SK-N-MC (cell line): Measurements from ENCODE around the gene MYH16.
"Not testable (repeated sequence)": the region's sequence is repeated elsewhere in the genome, so short reads cannot be mapped to it uniquely, and the experiment has no call there.

Experiments
- DNase-seq: peaks from one replicate; pipeline ENCODE4 v3.0.0-alpha.2; 2011; ENCODE audit warnings: low read depth, low spot score
- H3K27ac ChIP-seq: fragments of 200-600 bp; sonication (generic); 2 replicates; pipeline ENCODE4 v1.5.1; 2016; ENCODE audit warnings: mixed run types
- H3K36me3 ChIP-seq: fragments of 200-600 bp; sonication (generic); 2 replicates; pipeline ENCODE4 v1.6.1; 2017; ENCODE audit warnings: antibody characterized with exemption, low read length, mixed read lengths; ENCODE audit not compliant: insufficient read depth
- H3K4me3 ChIP-seq: fragments of 200-600 bp; sonication (generic); 2 replicates; pipeline ENCODE4 v1.5.1; 2016
- H3K9ac ChIP-seq: fragments of 200-600 bp; sonication (generic); 2 replicates; pipeline ENCODE4 v1.8.0; 2017; ENCODE audit warnings: mixed run types, mixed read lengths; ENCODE audit not compliant: insufficient read length
- H3K9me3 ChIP-seq: fragments of 200-600 bp; sonication (generic); 2 replicates; pipeline ENCODE4 v1.6.1; 2017; ENCODE audit warnings: low read depth, mild to moderate bottlenecking, antibody characterized with exemption, low read length, moderate library complexity, mixed read lengths
- EZH2 ChIP-seq: fragments of 200-600 bp; sonication (generic); IDR thresholded peaks from one replicate; pipeline ENCODE4 v1.6.1; 2017; ENCODE audit warnings: antibody characterized with exemption
- FOXP2 ChIP-seq: optimal IDR thresholded peaks from 2 replicates; pipeline ENCODE3; 2011; ENCODE audit warnings: mild to moderate bottlenecking, moderate library complexity; ENCODE audit not compliant: insufficient read depth; ENCODE audit errors: extremely low read length, control extremely low read depth
- POLR2AphosphoS5 ChIP-seq: IDR thresholded peaks from 2 replicates; pipeline ENCODE4 v1.6.1; 2012; ENCODE audit warnings: mild to moderate bottlenecking, low read depth, low read length, borderline replicate concordance

MYH16 gene

GRCh38 chr7:99324559-99324958, 51.9 kb downstream of the MYH16 start:
- no peak for TF ChIP-seq POLR2AphosphoS5
- TF ChIP-seq FOXP2: no peak
- TF ChIP-seq EZH2: no peak
- no peak overlapping the region for H3K9ac ChIP-seq
- no peak for DNase-seq
- H3K4me3 ChIP-seq: peak overlapping the region; percentile 95
- peaks cover 6% of the 10 kb centered on the region for H3K36me3 ChIP-seq
- no peak overlapping the region for H3K27ac ChIP-seq
- H3K9me3 ChIP-seq: no peaks in the 10 kb centered on the region

GRCh38 chr7:99325001-99325493, 52.4 kb downstream of the MYH16 start:
- Histone ChIP-seq H3K9ac (peak overlapping the region; percentile 91), H3K9me3 (no peaks in the 10 kb centered on the region), H3K4me3 (peak overlapping the region; percentile 95), H3K27ac (peak overlapping the region; percentile 76; the same call in 1 of the 2 replicates), H3K36me3 (peaks cover 6% of the 10 kb centered on the region)
- DNase-seq: no peak
- TF ChIP-seq EZH2 (no peak), POLR2AphosphoS5 (no peak), FOXP2 (no peak)

GRCh38 chr7:99325592-99326407, 53.2 kb downstream of the MYH16 start, which contains the start of gene ARPC1A:
TSS of gene ARPC1A (plus strand) at chr7:99325898. CDS start at chr7:99333354, 7,456 bp downstream.
- Histone ChIP-seq H3K4me3 (peak within 1 kb of the TSS; percentile 95), H3K27ac (peak within 1 kb of the TSS; percentile 76), H3K36me3 (peaks cover 6% of the 10 kb centered on the region), H3K9me3 (no peaks in the 10 kb centered on the region), H3K9ac (peak within 1 kb of the TSS; percentile 91)
- DNase-seq: peak; percentile 34
- no peak for TF ChIP-seq EZH2
- TF ChIP-seq POLR2AphosphoS5: peak; percentile 98
- TF ChIP-seq FOXP2: peak; percentile 58

- peak overlapping the region; percentile 91 for H3K9ac ChIP-seq
- DNase-seq: no peak
- H3K36me3 ChIP-seq: peaks cover 11% of the 10 kb centered on the region
- H3K9me3 ChIP-seq: no peaks in the 10 kb centered on the region
- TF ChIP-seq FOXP2: no peak
- no peak for TF ChIP-seq EZH2
- TF ChIP-seq POLR2AphosphoS5: no peak
- H3K27ac ChIP-seq: peak overlapping the region; percentile 60; the same call in 1 of the 2 replicates
- peak overlapping the region; percentile 95 for H3K4me3 ChIP-seq
These were observed 53.8 kb downstream of the MYH16 start for GRCh38 chr7:99326408-99326782.

- peak; percentile 22 for DNase-seq
- Histone ChIP-seq H3K9ac (peak overlapping the region; percentile 35), H3K36me3 (peaks cover 39% of the 10 kb centered on the region), H3K27ac (peak overlapping the region; percentile 73), H3K4me3 (peak overlapping the region; percentile 49; the same call in 1 of the 2 replicates)
- H3K9me3 ChIP-seq: not testable (repeated sequence)
These were observed 57.8 kb downstream of the MYH16 start for GRCh38 chr7:99330314-99330961.

- DNase-seq: no peak
- H3K9me3 ChIP-seq: no peaks in the 10 kb centered on the region
- peaks cover 44% of the 10 kb centered on the region for H3K36me3 ChIP-seq
- no peak overlapping the region for H3K4me3 ChIP-seq
- H3K9ac ChIP-seq: peak overlapping the region; percentile 35
- TF ChIP-seq POLR2AphosphoS5 (no peak), EZH2 (no peak), FOXP2 (no peak)
- peak overlapping the region; percentile 73 for H3K27ac ChIP-seq
These were observed 58.4 kb downstream of the MYH16 start for GRCh38 chr7:99331002-99331401.

- no peak overlapping the region for H3K9ac ChIP-seq
- no peak overlapping the region for H3K27ac ChIP-seq
- H3K36me3 ChIP-seq: peaks cover 84% of the 10 kb centered on the region
- DNase-seq: no peak
- H3K9me3 ChIP-seq: no peaks in the 10 kb centered on the region
- H3K4me3 ChIP-seq: no peak overlapping the region
- TF ChIP-seq FOXP2 (no peak), POLR2AphosphoS5 (no peak), EZH2 (no peak)
These were observed 67.0 kb downstream of the MYH16 start for GRCh38 chr7:99339595-99339994.

GRCh38 chr7:99340659-99341058, 68.0 kb downstream of the MYH16 start:
- Histone ChIP-seq H3K4me3 (no peak overlapping the region), H3K9ac (no peak overlapping the region), H3K36me3 (peaks cover 86% of the 10 kb centered on the region), H3K9me3 (no peaks in the 10 kb centered on the region), H3K27ac (no peak overlapping the region)
- TF ChIP-seq EZH2 (no peak), FOXP2 (no peak), POLR2AphosphoS5 (no peak)
- no peak for DNase-seq

- H3K4me3 ChIP-seq: no peak overlapping the region
- H3K36me3 ChIP-seq: peaks cover 84% of the 10 kb centered on the region
- H3K9me3 ChIP-seq: no peaks in the 10 kb centered on the region
- no peak overlapping the region for H3K27ac ChIP-seq
- no peak overlapping the region for H3K9ac ChIP-seq
- TF ChIP-seq EZH2: no peak
- no peak for TF ChIP-seq POLR2AphosphoS5
- no peak for TF ChIP-seq FOXP2
- DNase-seq: no peak
These were observed 71.5 kb downstream of the MYH16 start for GRCh38 chr7:99344061-99344647.

GRCh38 chr7:99350641-99351040, 78.0 kb downstream of the MYH16 start:
- not testable (repeated sequence) for H3K4me3 ChIP-seq, H3K9me3 ChIP-seq, DNase-seq, H3K9ac ChIP-seq, H3K27ac ChIP-seq
- H3K36me3 ChIP-seq: peaks cover 74% of the 10 kb centered on the region
